SK-N-MC (cell line): ENCODE measurements around the gene EBPL.

ENCODE experiments used
- EZH2 ChIP-seq: fragments of 200-600 bp; sonication (generic); IDR thresholded peaks from one replicate; pipeline ENCODE4 v1.6.1; 2017; ENCODE audit warnings: antibody characterized with exemption
- FOXP2 ChIP-seq: optimal IDR thresholded peaks from 2 replicates; pipeline ENCODE3; 2011; ENCODE audit warnings: mild to moderate bottlenecking, moderate library complexity; ENCODE audit not compliant: insufficient read depth; ENCODE audit errors: extremely low read length, control extremely low read depth
- POLR2AphosphoS5 ChIP-seq: IDR thresholded peaks from 2 replicates; pipeline ENCODE4 v1.6.1; 2012; ENCODE audit warnings: mild to moderate bottlenecking, low read depth, low read length, borderline replicate concordance

DNA sequence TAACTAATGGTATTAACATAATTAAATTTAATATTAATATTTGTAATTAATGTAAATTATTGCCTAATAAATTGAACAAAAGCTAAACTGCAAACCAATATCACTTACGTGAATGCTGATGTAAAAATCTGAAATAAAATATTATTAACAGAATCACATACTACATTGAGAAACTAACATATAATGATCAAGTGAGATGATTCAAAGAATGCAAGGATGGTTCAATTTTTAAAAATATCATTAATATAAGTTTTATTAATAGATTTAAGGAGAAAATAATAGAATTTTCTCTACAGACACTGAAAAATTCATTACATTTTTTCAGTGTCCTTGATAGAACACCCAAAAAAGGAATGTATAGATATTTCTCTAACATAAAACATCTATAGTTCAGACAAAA is 23.5 kb upstream of the EBPL start:
- TF ChIP-seq POLR2AphosphoS5 (no peak), FOXP2 (no peak), EZH2 (no peak)
